Caco-2 (cell line): Measurements from ENCODE around the gene TRIM72. TPM values are rescaled to one million over a fixed set of nuclear protein-coding genes. Genes with fewer than 3 reads are reported as not detected.

Source experiments
- BruUV-seq: library from RNA; stranded (reverse); fragments of 400-500 nt; replicated peaks from 2 replicates; lab custom pipeline; 2021; lab: Mats Ljungman, UMichigan
- CTCF ChIA-PET: fragments of 300-600 bp; sonication (Branson Sonifier 250); formaldehyde crosslinking; loops from one replicate; lab custom pipeline; 2022; ENCODE audit warnings: antibody characterized with exemption; lab: Charles Lee
- POLR2A ChIA-PET: fragments of 300-600 bp; sonication (Branson Sonifier 250); formaldehyde crosslinking; loops from one replicate; lab custom pipeline; 2022; ENCODE audit warnings: antibody characterized with exemption; lab: Charles Lee
- DNase-seq, 2 experiments: peaks; one replicate each; pipeline versions ENCODE4 v3.0.0 to v3.0.0-alpha.2; 2020 to 2022
- H3K27me3 ChIP-seq: replicated peaks from 2 replicates; pipeline ENCODE4 v1.6.0; 2011; ENCODE audit warnings: low read length; ENCODE audit not compliant: control insufficient read depth, insufficient read depth
- H3K36me3 ChIP-seq: 2 replicates; pipeline ENCODE4 v1.5.1; 2011; ENCODE audit warnings: low read length; ENCODE audit not compliant: control insufficient read depth, insufficient read depth
- H3K4me1 ChIP-seq: fragments of 250-450 bp; sonication (Bioruptor Pico); 2 replicates; pipeline ENCODE4 v1.5.1; 2020; ENCODE audit warnings: mild to moderate bottlenecking
- H3K4me3 ChIP-seq: 2 replicates; pipeline ENCODE4 v1.5.1; 2011; ENCODE audit warnings: low read depth, mild to moderate bottlenecking, control low read depth, low read length
- H3K9me3 ChIP-seq: fragments of 250-450 bp; sonication (Bioruptor Pico); 2 replicates; pipeline ENCODE4 v1.5.1; 2020; ENCODE audit warnings: mild to moderate bottlenecking, moderate library complexity
- H3K27ac Mint-ChIP-seq: one replicate; pipeline ENCODE4 v1.8.0; 2022; ENCODE audit warnings: mixed read lengths; ENCODE audit not compliant: unreplicated experiment
- H3K27me3 Mint-ChIP-seq: one replicate; pipeline ENCODE4 v1.8.0; 2022; ENCODE audit warnings: mixed read lengths; ENCODE audit not compliant: insufficient read depth, unreplicated experiment
- H3K36me3 Mint-ChIP-seq: one replicate; pipeline ENCODE4 v1.8.0; 2022; ENCODE audit warnings: mild to moderate bottlenecking, mixed read lengths; ENCODE audit not compliant: insufficient read depth, unreplicated experiment
- H3K4me1 Mint-ChIP-seq: one replicate; pipeline ENCODE4 v1.8.0; 2022; ENCODE audit warnings: low read depth, mixed read lengths; ENCODE audit not compliant: unreplicated experiment
- H3K4me3 Mint-ChIP-seq: one replicate; pipeline ENCODE4 v1.8.0; 2022; ENCODE audit warnings: mild to moderate bottlenecking, moderate library complexity, mixed read lengths; ENCODE audit not compliant: unreplicated experiment
- H3K9me3 Mint-ChIP-seq: one replicate; pipeline ENCODE4 v1.8.0; 2022; ENCODE audit warnings: mixed read lengths; ENCODE audit not compliant: unreplicated experiment
- CTCF ChIP-seq, 2 experiments: fragments of 200-600 bp in 1 of 2; IDR thresholded peaks; 1 replicate in 1 of 2; 2 replicates in 1 of 2; pipeline versions ENCODE4 v1.5.1 to v1.8.0; 2011 to 2022; ENCODE audit warnings: antibody characterized with exemption in 1 of 2, control low read depth in 1 of 2, inconsistent platforms in 1 of 2, low read depth in 1 of 2, low read length in 1 of 2, mild to moderate bottlenecking in 1 of 2, moderate library complexity in 1 of 2; ENCODE audit not compliant: insufficient read depth in 1 of 2, severe bottlenecking in 1 of 2, unreplicated experiment in 1 of 2
- intact Hi-C: fragments of 100-400 bp; cut with micrococcal nuclease; formaldehyde crosslinking; loops from one replicate; pipeline ENCODE4 v1.10.0; 2022; ENCODE audit not compliant: unreplicated experiment
- total RNA-seq: library from RNA; stranded (reverse); gene quantifications from 2 replicates; pipeline ENCODE4 v1.2.3, GENCODE V29; 2022

Gene TRIM72
- total RNA-seq, 1 experiment from 2014 or later: 0.07 TPM

GRCh38 chr16:31191697-31192428 is 22.1 kb upstream of the TRIM72 start:
- Mint-ChIP-seq H3K9me3 (no peaks in the 10 kb centered on the region), H3K27ac (no peak overlapping the region), H3K4me1 (peaks cover 6% of the 10 kb centered on the region), H3K36me3 (peaks cover 99% of the 10 kb centered on the region), H3K27me3 (no peaks in the 10 kb centered on the region), H3K4me3 (no peak overlapping the region)
- Histone ChIP-seq H3K4me3 (no peak overlapping the region), H3K27me3 (no peaks in the 10 kb centered on the region), H3K9me3 (no peaks in the 10 kb centered on the region), H3K36me3 (peaks cover 10% of the 10 kb centered on the region), H3K4me1 (no peaks in the 10 kb centered on the region)
- ChIA-PET POLR2A (no interaction called here), CTCF (no interaction called here)
- DNase-seq: no peak
- BruUV-seq: no TSS peak
- intact Hi-C loops: no loop called here
- no peak for TF ChIP-seq CTCF (IDR thresholded peaks at IDR 0.05; ENCODE audit: insufficient read depth in 1 of 2, low read depth in 1 of 2, low read length in 1 of 2, severe bottlenecking in 1 of 2, unreplicated experiment in 1 of 2)

GRCh38 chr16:31192856-31193642 is 20.9 kb upstream of the TRIM72 start:
- DNase-seq: no peak
- Mint-ChIP-seq H3K27ac (no peak overlapping the region), H3K36me3 (peaks cover 92% of the 10 kb centered on the region), H3K27me3 (no peaks in the 10 kb centered on the region), H3K4me1 (peaks cover 8% of the 10 kb centered on the region), H3K4me3 (no peak overlapping the region), H3K9me3 (no peaks in the 10 kb centered on the region)
- BruUV-seq: no TSS peak
- Histone ChIP-seq H3K4me3 (no peak overlapping the region), H3K4me1 (no peaks in the 10 kb centered on the region), H3K27me3 (no peaks in the 10 kb centered on the region), H3K9me3 (no peaks in the 10 kb centered on the region), H3K36me3 (peaks cover 8% of the 10 kb centered on the region)
- CTCF ChIA-PET: no interaction called here
- POLR2A ChIA-PET: no interaction called here
- intact Hi-C loops: no loop called here
- no peak for TF ChIP-seq CTCF (IDR thresholded peaks at IDR 0.05; ENCODE audit: insufficient read depth in 1 of 2, low read depth in 1 of 2, low read length in 1 of 2, severe bottlenecking in 1 of 2, unreplicated experiment in 1 of 2)

GRCh38 chr16:31193874-31194273 is 20.0 kb upstream of the TRIM72 start:
- Mint-ChIP-seq H3K27ac (no peak overlapping the region), H3K36me3 (peaks cover 92% of the 10 kb centered on the region), H3K4me1 (peaks cover 16% of the 10 kb centered on the region), H3K27me3 (no peaks in the 10 kb centered on the region), H3K9me3 (no peaks in the 10 kb centered on the region), H3K4me3 (no peak overlapping the region)
- Histone ChIP-seq H3K27me3 (no peaks in the 10 kb centered on the region), H3K4me1 (no peaks in the 10 kb centered on the region), H3K36me3 (peaks cover 8% of the 10 kb centered on the region), H3K9me3 (no peaks in the 10 kb centered on the region), H3K4me3 (no peak overlapping the region)
- no TSS peak for BruUV-seq
- no peak for DNase-seq
- CTCF ChIA-PET: no interaction called here
- no peak for TF ChIP-seq CTCF (IDR thresholded peaks at IDR 0.05; ENCODE audit: insufficient read depth in 1 of 2, low read depth in 1 of 2, low read length in 1 of 2, severe bottlenecking in 1 of 2, unreplicated experiment in 1 of 2)
- POLR2A ChIA-PET: no interaction called here
- intact Hi-C loops: no loop called here
